IPS-15b (cell line): ENCODE data around the gene C16orf92.
"Not testable (repeated sequence)": the region's sequence is repeated elsewhere in the genome, so short reads cannot be mapped to it uniquely, and the experiment has no call there.

Experiments used
- H3K27me3 ChIP-seq: one replicate; pipeline ENCODE4 v1.6.1; 2013; ENCODE audit warnings: low read length; ENCODE audit not compliant: control insufficient read depth, insufficient read depth
- H3K36me3 ChIP-seq: one replicate; pipeline ENCODE4 v1.6.1; 2013; ENCODE audit warnings: low read length; ENCODE audit not compliant: control insufficient read depth, insufficient read depth
- H3K4me1 ChIP-seq: one replicate; pipeline ENCODE4 v1.6.1; 2013; ENCODE audit warnings: mild to moderate bottlenecking, low read length; ENCODE audit not compliant: control insufficient read depth, insufficient read depth
- H3K4me3 ChIP-seq: one replicate; pipeline ENCODE4 v1.5.1; 2013; ENCODE audit warnings: low read depth, low read length
- H3K9ac ChIP-seq: one replicate; pipeline ENCODE4 v1.6.1; 2013; ENCODE audit warnings: low read depth, mild to moderate bottlenecking, low read length
- H3K9me3 ChIP-seq: one replicate; pipeline ENCODE4 v1.6.1; 2013; ENCODE audit warnings: mild to moderate bottlenecking, low read length; ENCODE audit not compliant: control insufficient read depth, insufficient read depth

The C16orf92 gene

GRCh38 chr16:30040690-30041089, 17.7 kb downstream of the C16orf92 start:
- H3K4me3 ChIP-seq, H3K27me3 ChIP-seq, H3K9ac ChIP-seq: not testable (repeated sequence)

GRCh38 chr16:30041841-30042240, 18.8 kb downstream of the C16orf92 start:
- Histone ChIP-seq H3K9me3 (no peaks in the 10 kb centered on the region), H3K4me1 (no peaks in the 10 kb centered on the region), H3K9ac (no peak overlapping the region), H3K27me3 (peaks cover 6% of the 10 kb centered on the region), H3K4me3 (no peak overlapping the region), H3K36me3 (no peaks in the 10 kb centered on the region)

More at GRCh38 chr16:30040690-30041089, 17.7 kb downstream of the C16orf92 start:
- not testable (repeated sequence) for H3K9me3 ChIP-seq, H3K36me3 ChIP-seq, H3K4me1 ChIP-seq

GRCh38 chr16:30046178-30046577, 23.2 kb downstream of the C16orf92 start:
- H3K9me3 ChIP-seq: no peaks in the 10 kb centered on the region
- no peaks in the 10 kb centered on the region for H3K4me1 ChIP-seq
- no peak overlapping the region for H3K9ac ChIP-seq
- no peak overlapping the region for H3K4me3 ChIP-seq
- no peaks in the 10 kb centered on the region for H3K36me3 ChIP-seq
- peaks cover 5% of the 10 kb centered on the region for H3K27me3 ChIP-seq

DNA sequence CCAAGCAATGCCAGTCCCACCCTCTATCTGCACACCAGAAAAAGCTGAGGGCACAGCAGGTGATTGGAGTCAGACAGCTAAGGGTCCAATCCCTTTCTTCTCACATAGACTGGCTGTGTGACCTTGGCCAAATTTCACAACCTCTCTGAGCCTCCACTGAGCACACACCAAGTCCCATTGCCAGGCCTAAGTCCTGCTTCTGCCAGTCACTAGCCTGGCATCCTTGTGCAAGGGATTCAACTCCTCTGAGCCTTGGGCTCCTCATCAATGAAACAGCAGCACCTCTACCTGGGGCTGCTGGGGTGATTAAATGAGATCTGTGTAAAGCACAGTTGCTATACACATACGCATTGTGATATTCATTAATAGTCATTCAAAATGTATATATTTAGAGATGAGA, 23.6 kb downstream of the C16orf92 start:
- peaks cover 5% of the 10 kb centered on the region for H3K27me3 ChIP-seq
- no peaks in the 10 kb centered on the region for H3K9me3 ChIP-seq
- no peaks in the 10 kb centered on the region for H3K4me1 ChIP-seq
- no peak overlapping the region for H3K9ac ChIP-seq
- H3K36me3 ChIP-seq: no peaks in the 10 kb centered on the region
- H3K4me3 ChIP-seq: no peak overlapping the region

GRCh38 chr16:30049871-30050270, 26.9 kb downstream of the C16orf92 start:
- peaks cover 8% of the 10 kb centered on the region for H3K27me3 ChIP-seq
- peaks cover 2% of the 10 kb centered on the region for H3K4me1 ChIP-seq
- no peaks in the 10 kb centered on the region for H3K9me3 ChIP-seq
- no peak overlapping the region for H3K4me3 ChIP-seq
- no peak overlapping the region for H3K9ac ChIP-seq
- H3K36me3 ChIP-seq: no peaks in the 10 kb centered on the region

DNA sequence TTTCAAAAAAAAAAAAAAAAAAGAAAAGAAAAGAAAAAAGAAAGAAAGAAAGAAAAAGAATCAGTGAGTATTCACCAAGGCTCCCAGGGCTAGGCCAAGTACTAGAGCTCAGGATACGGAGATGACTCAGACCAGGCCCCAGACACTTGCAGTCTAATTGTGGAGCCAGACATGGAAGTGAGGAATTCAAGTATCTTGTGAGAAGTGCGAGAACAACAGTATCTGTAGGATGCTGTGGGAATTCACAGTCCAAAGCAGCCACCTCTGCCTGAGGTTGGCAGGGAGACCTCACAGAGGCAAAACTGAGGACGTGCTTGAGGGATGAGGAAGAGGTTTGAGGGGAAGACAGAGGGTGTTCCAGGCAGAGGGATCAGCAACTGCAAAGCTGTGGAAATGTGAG, 28.5 kb downstream of the C16orf92 start:
- no peak overlapping the region for H3K9ac ChIP-seq
- no peak overlapping the region for H3K4me3 ChIP-seq
- peaks cover 7% of the 10 kb centered on the region for H3K27me3 ChIP-seq
- H3K9me3 ChIP-seq: no peaks in the 10 kb centered on the region
- H3K36me3 ChIP-seq: no peaks in the 10 kb centered on the region
- H3K4me1 ChIP-seq: peaks cover 2% of the 10 kb centered on the region

- Histone ChIP-seq H3K27me3 (peaks cover 3% of the 10 kb centered on the region), H3K4me3 (peak overlapping the region; percentile 78), H3K9me3 (no peaks in the 10 kb centered on the region), H3K36me3 (no peaks in the 10 kb centered on the region), H3K9ac (no peak overlapping the region), H3K4me1 (peaks cover 2% of the 10 kb centered on the region)
Observed at GRCh38 chr16:30052671-30053372, 29.8 kb downstream of the C16orf92 start.

DNA sequence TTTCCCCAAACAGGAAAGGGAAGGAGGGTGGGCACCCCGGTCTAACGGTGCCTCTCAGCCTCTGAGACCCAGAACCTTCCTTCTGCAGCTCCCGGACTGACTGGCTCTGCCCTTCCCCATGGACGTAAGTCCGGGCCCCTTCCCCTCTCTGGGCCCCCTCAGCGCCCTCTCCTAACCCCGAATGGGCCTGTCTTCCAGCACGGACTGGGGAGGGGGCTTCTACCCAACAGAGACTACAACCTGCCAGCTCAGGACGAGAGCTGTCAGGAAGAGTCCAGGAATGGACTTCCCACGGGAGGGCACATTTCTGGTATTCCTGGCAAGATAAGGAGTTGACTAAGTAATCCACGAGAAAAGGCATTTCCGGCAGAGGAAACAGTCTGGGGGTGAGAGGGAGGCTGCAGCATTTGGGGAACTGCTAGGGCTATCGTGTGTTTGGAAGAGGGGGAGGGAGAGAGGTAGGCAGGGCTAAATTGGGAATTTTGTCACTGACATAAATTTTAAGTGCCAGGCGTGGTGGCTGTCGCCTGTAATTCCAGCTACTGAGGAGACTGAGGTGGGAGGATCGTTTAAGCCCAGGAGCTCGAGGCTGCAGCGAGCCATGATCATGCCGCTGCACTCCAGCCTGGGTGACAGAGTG, 30.5 kb downstream of the C16orf92 start:
- H3K4me3 ChIP-seq: peak overlapping the region; percentile 78
- no peaks in the 10 kb centered on the region for H3K9me3 ChIP-seq
- peaks cover 2% of the 10 kb centered on the region for H3K4me1 ChIP-seq
- H3K27me3 ChIP-seq: peaks cover 3% of the 10 kb centered on the region
- no peaks in the 10 kb centered on the region for H3K36me3 ChIP-seq
- no peak overlapping the region for H3K9ac ChIP-seq

DNA sequence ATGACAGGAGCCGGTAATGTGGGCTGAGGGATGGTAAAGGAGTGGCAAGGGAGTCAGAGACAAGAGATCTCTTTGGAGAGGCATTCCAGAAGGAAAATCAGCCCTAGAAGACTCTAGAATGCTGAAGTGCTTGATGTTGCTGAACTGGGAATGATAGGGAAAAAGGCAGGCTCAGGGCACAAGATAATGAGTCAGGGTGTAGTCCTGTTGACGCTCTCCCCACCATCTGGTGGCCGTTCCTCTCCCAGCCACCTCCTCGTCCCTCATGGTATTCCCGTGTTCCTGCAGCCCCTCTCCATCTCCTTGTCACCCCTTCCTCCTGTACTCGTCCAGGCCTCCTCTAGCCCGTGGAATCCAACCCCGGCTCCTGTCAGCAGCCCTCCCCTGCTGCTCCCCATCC, 31.5 kb downstream of the C16orf92 start:
- Histone ChIP-seq H3K27me3 (peaks cover 3% of the 10 kb centered on the region), H3K9ac (no peak overlapping the region), H3K4me1 (peaks cover 2% of the 10 kb centered on the region), H3K9me3 (no peaks in the 10 kb centered on the region), H3K36me3 (no peaks in the 10 kb centered on the region), H3K4me3 (no peak overlapping the region)

- peaks cover 2% of the 10 kb centered on the region for H3K4me1 ChIP-seq
- no peak overlapping the region for H3K4me3 ChIP-seq
- no peak overlapping the region for H3K9ac ChIP-seq
- H3K27me3 ChIP-seq: peaks cover 3% of the 10 kb centered on the region
- no peaks in the 10 kb centered on the region for H3K9me3 ChIP-seq
- H3K36me3 ChIP-seq: no peaks in the 10 kb centered on the region
Observed at GRCh38 chr16:30054959-30055553, 32.1 kb downstream of the C16orf92 start.

DNA sequence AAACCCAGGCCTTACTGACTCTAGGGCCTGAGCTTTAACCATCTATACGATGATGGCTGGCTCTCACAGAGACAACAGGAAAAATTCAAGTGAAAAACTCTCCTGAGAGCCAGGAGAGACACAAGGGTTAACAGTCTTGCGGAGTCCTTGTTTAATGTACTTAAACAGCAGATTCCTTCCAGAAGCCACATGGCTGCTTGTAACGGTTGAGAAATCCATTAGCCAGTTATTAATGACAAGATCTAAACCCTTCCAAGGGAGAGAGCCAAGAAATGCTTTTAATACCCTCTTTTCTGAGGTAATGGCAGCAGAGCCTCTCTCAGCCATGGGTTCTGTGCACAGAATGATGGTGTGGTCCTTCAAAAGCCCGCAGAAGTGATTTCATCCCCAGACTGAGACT, 37.3 kb downstream of the C16orf92 start:
- H3K27me3 ChIP-seq: no peaks in the 10 kb centered on the region
- no peaks in the 10 kb centered on the region for H3K9me3 ChIP-seq
- peaks cover 5% of the 10 kb centered on the region for H3K4me1 ChIP-seq
- H3K4me3 ChIP-seq: no peak overlapping the region
- no peaks in the 10 kb centered on the region for H3K36me3 ChIP-seq
- no peak overlapping the region for H3K9ac ChIP-seq
